GM19397 (cell line): ENCODE results near the gene TDRD1.
"Not testable (repeated sequence)": the region's sequence is repeated elsewhere in the genome, so short reads cannot be mapped to it uniquely, and the experiment has no call there.

Source experiments
- ATAC-seq: cut with Tn5 transposase; IDR thresholded peaks from one replicate; pipeline ENCODE4 v1.9.1; 2021; ENCODE audit warnings: mild to moderate bottlenecking, moderate library complexity; ENCODE audit not compliant: unreplicated experiment

The TDRD1 gene

GRCh38 chr10:114179148-114179547, at the start of gene TDRD1:
TDRD1 (plus strand) TSS chr10:114179353; CDS start chr10:114187832, 8,479 bp downstream.
- no peak for ATAC-seq

- no peak for ATAC-seq
Measured at GRCh38 chr10:114131094-114131493, 48.1 kb upstream of the TDRD1 start.

GRCh38 chr10:114135476-114135875, 43.7 kb upstream of the TDRD1 start:
- ATAC-seq: no peak

GRCh38 chr10:114138581-114138980, 40.6 kb upstream of the TDRD1 start:
- ATAC-seq: no peak

- no peak for ATAC-seq
Measured at GRCh38 chr10:114140036-114140435, 39.1 kb upstream of the TDRD1 start.

GRCh38 chr10:114140827-114141226, 38.3 kb upstream of the TDRD1 start:
- ATAC-seq: not testable (repeated sequence)

GRCh38 chr10:114142018-114142417, 37.1 kb upstream of the TDRD1 start:
- no peak for ATAC-seq

- no peak for ATAC-seq
Measured at GRCh38 chr10:114143160-114143559, 36.0 kb upstream of the TDRD1 start.

GRCh38 chr10:114149476-114149875, 29.7 kb upstream of the TDRD1 start:
- ATAC-seq: not testable (repeated sequence)

GRCh38 chr10:114151486-114151885, 27.7 kb upstream of the TDRD1 start:
- ATAC-seq: no peak

- no peak for ATAC-seq
Measured at GRCh38 chr10:114151892-114152291, 27.3 kb upstream of the TDRD1 start.

- ATAC-seq: no peak
Measured at GRCh38 chr10:114157912-114158311, 21.2 kb upstream of the TDRD1 start.

GRCh38 chr10:114163062-114163461, 16.1 kb upstream of the TDRD1 start:
- no peak for ATAC-seq

GRCh38 chr10:114166043-114166442, 13.1 kb upstream of the TDRD1 start:
- ATAC-seq: no peak

GRCh38 chr10:114166494-114166893, 12.7 kb upstream of the TDRD1 start:
- no peak for ATAC-seq

- no peak for ATAC-seq
Measured at GRCh38 chr10:114167985-114168384, 11.2 kb upstream of the TDRD1 start.

- ATAC-seq: no peak
Measured at GRCh38 chr10:114168450-114169009, 10.6 kb upstream of the TDRD1 start.

GRCh38 chr10:114172216-114172615, 6.9 kb upstream of the TDRD1 start:
- no peak for ATAC-seq

- no peak for ATAC-seq
Measured at GRCh38 chr10:114172776-114173602, 6.2 kb upstream of the TDRD1 start.

- ATAC-seq: no peak
Measured at GRCh38 chr10:114173603-114173920, 5.6 kb upstream of the TDRD1 start.

- peak; percentile 99 for ATAC-seq
Measured at GRCh38 chr10:114173921-114174694, 5.0 kb upstream of the TDRD1 start, which contains the start of gene CCDC186. CCDC186 (minus strand) TSS chr10:114174203; CDS start chr10:114163268, 10,935 bp downstream.
